ENCODE results near the gene NOS3. TPM values are rescaled to one million over a fixed set of nuclear protein-coding genes. Genes with fewer than 3 reads are reported as not detected.

Gene NOS3
- total RNA-seq, 1 donor from 2014 or later = 185 TPM

GRCh38 chr7:150967349-150967748 is 23.5 kb upstream of the NOS3 start:
- intact Hi-C loops (cut with DNase I) = no loop called here
- no peak for DNase-seq (ENCODE audit: low spot score in 2 of 2)
- TF ChIP-seq CTCF (IDR thresholded peaks at IDR 0.05) = no peak
- H3K4me3 ChIP-seq = no peak overlapping the region
- no peaks in the 10 kb centered on the region for H3K4me1 ChIP-seq
- no peaks in the 10 kb centered on the region for H3K27me3 ChIP-seq
- no peak overlapping the region for H3K27ac ChIP-seq
- H3K36me3 ChIP-seq = no peaks in the 10 kb centered on the region
- no peaks in the 10 kb centered on the region for H3K9me3 ChIP-seq

GRCh38 chr7:150968056-150968733 is 22.6 kb upstream of the NOS3 start:
- Histone ChIP-seq H3K27me3 (no peaks in the 10 kb centered on the region), H3K9me3 (no peaks in the 10 kb centered on the region), H3K36me3 (no peaks in the 10 kb centered on the region), H3K4me3 (no peak overlapping the region), H3K4me1 (no peaks in the 10 kb centered on the region), H3K27ac (no peak overlapping the region)
- no peak for DNase-seq (ENCODE audit: low spot score in 2 of 2)
- TF ChIP-seq CTCF (IDR thresholded peaks at IDR 0.05) = no peak
- intact Hi-C loops (cut with DNase I) = no loop called here

- Histone ChIP-seq H3K27me3 (peaks cover 5% of the 10 kb centered on the region), H3K9me3 (no peaks in the 10 kb centered on the region), H3K36me3 (no peaks in the 10 kb centered on the region), H3K4me1 (no peaks in the 10 kb centered on the region), H3K4me3 (no peak overlapping the region), H3K27ac (no peak overlapping the region)
- intact Hi-C loops (cut with DNase I) = no loop called here
- DNase-seq (ENCODE audit: low spot score in 2 of 2) = no peak
- no peak for TF ChIP-seq CTCF (IDR thresholded peaks at IDR 0.05)
These were observed 22.0 kb upstream of the NOS3 start for GRCh38 chr7:150968734-150969372.

GRCh38 chr7:150969475-150969874 is 21.3 kb upstream of the NOS3 start:
- H3K36me3 ChIP-seq = no peaks in the 10 kb centered on the region
- intact Hi-C loops (cut with DNase I) = no loop called here
- peaks cover 10% of the 10 kb centered on the region for H3K27me3 ChIP-seq
- TF ChIP-seq CTCF (IDR thresholded peaks at IDR 0.05) = no peak
- H3K9me3 ChIP-seq = no peaks in the 10 kb centered on the region
- H3K27ac ChIP-seq = no peak overlapping the region
- peaks cover 0 to under 1% of the 10 kb centered on the region in 2 donors for H3K4me1 ChIP-seq
- DNase-seq (ENCODE audit: low spot score in 2 of 2) = no peak
- H3K4me3 ChIP-seq = no peak overlapping the region

GRCh38 chr7:150970424-150970823 is 20.4 kb upstream of the NOS3 start:
- Histone ChIP-seq H3K4me1 (peaks cover 2 to 4% of the 10 kb centered on the region in 2 donors), H3K27me3 (peaks cover 17% of the 10 kb centered on the region), H3K4me3 (no peak overlapping the region), H3K9me3 (no peaks in the 10 kb centered on the region), H3K27ac (no peak overlapping the region), H3K36me3 (no peaks in the 10 kb centered on the region)
- no peak for DNase-seq (ENCODE audit: low spot score in 2 of 2)
- intact Hi-C loops (cut with DNase I) = no loop called here
- no peak for TF ChIP-seq CTCF (IDR thresholded peaks at IDR 0.05)

Measured in ascending aorta (tissue), 2 donors.